Astrocyte (in vitro differentiated cells and primary cell): ENCODE measurements around the gene LILRB2. TPM values are rescaled to one million over a fixed set of nuclear protein-coding genes. Genes with fewer than 3 reads are reported as not detected.
"Not testable (repeated sequence)": the region's sequence is repeated elsewhere in the genome, so short reads cannot be mapped to it uniquely, and the experiment has no call there.

Experiments
- DNase-seq: peaks from one replicate; pipeline ENCODE4 v3.0.0-alpha.2; 2010; ENCODE audit warnings: low read depth
- FAIRE-seq: peaks from 2 replicates; lab custom pipeline; 2011; peaks lifted over from hg19 to GRCh38; lab: Jason Lieb, UNC
- H2AFZ ChIP-seq: 2 replicates; pipeline ENCODE4 v1.6.0; 2012; ENCODE audit warnings: low read depth, low read length, inconsistent platforms
- H3K27ac ChIP-seq: 2 replicates; pipeline ENCODE4 v1.5.1; 2011; ENCODE audit warnings: low read depth, low read length, inconsistent platforms
- H3K27me3 ChIP-seq: 2 replicates; pipeline ENCODE4 v1.6.0; 2011; ENCODE audit warnings: low read length, inconsistent platforms; ENCODE audit not compliant: insufficient read depth
- H3K36me3 ChIP-seq: 2 replicates; pipeline ENCODE4 v1.5.1; 2011; ENCODE audit warnings: low read length, inconsistent platforms; ENCODE audit not compliant: insufficient read depth
- H3K4me1 ChIP-seq: 2 replicates; pipeline ENCODE4 v1.5.1; 2011; ENCODE audit warnings: low read length, inconsistent platforms; ENCODE audit not compliant: insufficient read depth
- H3K4me2 ChIP-seq: 2 replicates; pipeline ENCODE4 v1.6.0; 2012; ENCODE audit warnings: low read length, inconsistent platforms
- H3K4me3 ChIP-seq: 2 replicates; pipeline ENCODE4 v1.5.1; 2011; ENCODE audit warnings: low read depth, mild to moderate bottlenecking, low read length, inconsistent platforms; ENCODE audit not compliant: insufficient read depth
- H3K79me2 ChIP-seq: 2 replicates; pipeline ENCODE4 v1.6.0; 2012; ENCODE audit warnings: mild to moderate bottlenecking, low read length, inconsistent platforms; ENCODE audit not compliant: insufficient read depth
- H3K9ac ChIP-seq: 2 replicates; pipeline ENCODE4 v1.6.0; 2012; ENCODE audit warnings: mild to moderate bottlenecking, low read length, inconsistent platforms
- H3K9me3 ChIP-seq: 2 replicates; pipeline ENCODE4 v1.5.1; 2012; ENCODE audit warnings: low read depth, mild to moderate bottlenecking, low read length, inconsistent platforms; ENCODE audit not compliant: insufficient read depth
- H4K20me1 ChIP-seq: 2 replicates; pipeline ENCODE4 v1.6.0; 2012; ENCODE audit warnings: low read length, inconsistent platforms; ENCODE audit not compliant: insufficient read depth
- H3K27ac Mint-ChIP-seq: one replicate; pipeline ENCODE4 v1.8.0; 2021; ENCODE audit warnings: mild to moderate bottlenecking, mixed read lengths; ENCODE audit not compliant: unreplicated experiment
- H3K27me3 Mint-ChIP-seq: one replicate; pipeline ENCODE4 v1.8.0; 2021; ENCODE audit warnings: low read depth, mixed read lengths; ENCODE audit not compliant: unreplicated experiment
- H3K36me3 Mint-ChIP-seq: one replicate; pipeline ENCODE4 v1.8.0; 2021; ENCODE audit warnings: low read depth, mixed read lengths; ENCODE audit not compliant: unreplicated experiment
- H3K4me1 Mint-ChIP-seq: one replicate; pipeline ENCODE4 v1.8.0; 2021; ENCODE audit warnings: low read depth, mixed read lengths; ENCODE audit not compliant: unreplicated experiment
- H3K4me3 Mint-ChIP-seq: one replicate; pipeline ENCODE4 v1.8.0; 2021; ENCODE audit warnings: mild to moderate bottlenecking, moderate library complexity, mixed read lengths; ENCODE audit not compliant: unreplicated experiment
- H3K9me3 Mint-ChIP-seq: one replicate; pipeline ENCODE4 v1.8.0; 2021; ENCODE audit warnings: mild to moderate bottlenecking, mixed read lengths; ENCODE audit not compliant: unreplicated experiment
- EZH2 ChIP-seq: IDR thresholded peaks from 2 replicates; pipeline ENCODE4 v1.6.1; 2012; ENCODE audit warnings: mild to moderate bottlenecking, low read length, inconsistent platforms; ENCODE audit not compliant: insufficient read depth
- total RNA-seq: library from RNA; stranded (reverse); gene quantifications from 2 replicates; pipeline ENCODE4 v1.2.1, GENCODE V29; 2021
- TF ChIP-seq, protein P1 (sequence below): IDR thresholded peaks from 2 replicates; pipeline ENCODE4 v1.5.1; 2011; ENCODE audit warnings: low read depth, mild to moderate bottlenecking, inconsistent platforms, low read length, moderate library complexity; ENCODE audit not compliant: insufficient read depth

The LILRB2 gene
- total RNA-seq, 1 donor from 2014 or later, result not detected

DNA sequence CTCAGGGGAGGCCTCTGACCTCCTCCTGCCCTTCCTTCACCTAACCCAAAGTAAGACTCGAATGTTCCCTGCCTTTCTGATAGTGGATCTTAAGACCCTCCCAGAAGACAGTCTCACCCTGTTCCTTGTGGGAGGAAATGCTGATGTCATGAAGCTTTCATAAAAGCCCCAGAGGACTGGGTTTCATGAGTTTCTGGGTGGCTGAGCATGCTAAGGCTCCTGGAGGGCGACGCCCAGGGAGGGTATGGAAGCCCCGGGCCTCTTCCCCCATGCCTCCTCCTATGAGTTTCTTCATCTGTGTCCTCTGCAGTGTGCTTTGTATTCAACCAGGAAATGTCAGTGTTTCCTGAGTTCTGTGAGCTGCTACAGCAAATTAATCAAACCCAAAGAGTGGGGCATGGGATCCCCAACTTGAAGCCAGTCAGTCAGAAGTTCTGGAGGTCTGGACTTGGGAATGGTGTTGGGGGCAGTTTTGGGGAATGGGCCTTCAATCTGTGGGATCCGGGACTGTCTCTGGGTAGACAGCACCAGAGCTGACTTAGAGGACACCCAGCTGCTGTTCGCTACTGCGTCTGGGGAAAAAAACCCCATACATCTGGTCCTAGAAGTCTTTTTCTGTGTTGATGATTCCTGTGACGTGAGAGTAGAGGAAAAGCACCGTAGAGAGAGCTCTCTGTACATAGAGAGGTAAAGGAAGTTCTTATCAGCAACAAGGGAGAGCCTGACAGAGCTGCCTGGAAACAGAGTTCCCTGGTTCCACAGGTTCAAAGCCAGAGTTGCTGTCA is 2.0 kb upstream of the LILRB2 start:
- Mint-ChIP-seq H3K4me3 (no peak overlapping the region), H3K4me1 (peaks cover 7% of the 10 kb centered on the region), H3K36me3 (no peaks in the 10 kb centered on the region), H3K9me3 (peaks cover 9% of the 10 kb centered on the region), H3K27ac (no peak overlapping the region), H3K27me3 (peaks cover 54% of the 10 kb centered on the region)
- Histone ChIP-seq H3K4me2 (no peak overlapping the region), H2AFZ (no peak overlapping the region), H3K79me2 (no peaks in the 10 kb centered on the region), H3K36me3 (no peaks in the 10 kb centered on the region), H4K20me1 (no peaks in the 10 kb centered on the region), H3K4me1 (peaks cover 1% of the 10 kb centered on the region), H3K4me3 (no peak overlapping the region), H3K27me3 (no peaks in the 10 kb centered on the region), H3K27ac (no peak overlapping the region), H3K9me3 (no peaks in the 10 kb centered on the region), H3K9ac (no peak overlapping the region)
- TF ChIP-seq EZH2, result no peak
- TF ChIP-seq, protein P1, sequence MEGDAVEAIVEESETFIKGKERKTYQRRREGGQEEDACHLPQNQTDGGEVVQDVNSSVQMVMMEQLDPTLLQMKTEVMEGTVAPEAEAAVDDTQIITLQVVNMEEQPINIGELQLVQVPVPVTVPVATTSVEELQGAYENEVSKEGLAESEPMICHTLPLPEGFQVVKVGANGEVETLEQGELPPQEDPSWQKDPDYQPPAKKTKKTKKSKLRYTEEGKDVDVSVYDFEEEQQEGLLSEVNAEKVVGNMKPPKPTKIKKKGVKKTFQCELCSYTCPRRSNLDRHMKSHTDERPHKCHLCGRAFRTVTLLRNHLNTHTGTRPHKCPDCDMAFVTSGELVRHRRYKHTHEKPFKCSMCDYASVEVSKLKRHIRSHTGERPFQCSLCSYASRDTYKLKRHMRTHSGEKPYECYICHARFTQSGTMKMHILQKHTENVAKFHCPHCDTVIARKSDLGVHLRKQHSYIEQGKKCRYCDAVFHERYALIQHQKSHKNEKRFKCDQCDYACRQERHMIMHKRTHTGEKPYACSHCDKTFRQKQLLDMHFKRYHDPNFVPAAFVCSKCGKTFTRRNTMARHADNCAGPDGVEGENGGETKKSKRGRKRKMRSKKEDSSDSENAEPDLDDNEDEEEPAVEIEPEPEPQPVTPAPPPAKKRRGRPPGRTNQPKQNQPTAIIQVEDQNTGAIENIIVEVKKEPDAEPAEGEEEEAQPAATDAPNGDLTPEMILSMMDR, result no peak
- DNase-seq (no peak), FAIRE-seq (no peak)

DNA sequence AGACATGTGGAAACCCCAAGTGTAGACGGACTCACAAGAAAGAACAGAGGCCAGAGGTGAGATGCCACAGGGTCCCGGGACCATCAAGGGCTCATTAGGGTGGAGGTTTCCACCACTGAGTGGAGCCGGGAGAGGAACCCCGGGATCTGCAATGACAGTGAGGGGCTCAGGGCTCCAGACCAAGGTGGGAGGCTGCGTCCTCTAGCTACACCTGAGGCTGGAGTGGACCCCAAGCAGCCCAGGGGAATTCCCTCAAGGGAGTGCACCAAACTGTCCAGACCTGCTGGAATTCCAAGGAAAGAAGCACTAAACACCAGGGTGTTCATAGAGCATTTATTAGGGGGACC is 792 bp upstream of the LILRB2 start:
- not testable (repeated sequence) for H2AFZ ChIP-seq, H3K4me3 Mint-ChIP-seq, H3K79me2 ChIP-seq, H3K9me3 ChIP-seq, H3K4me2 ChIP-seq, DNase-seq, H3K4me3 ChIP-seq, H3K9ac ChIP-seq, H3K4me1 ChIP-seq, H4K20me1 ChIP-seq, H3K9me3 Mint-ChIP-seq, H3K27me3 ChIP-seq, H3K27ac Mint-ChIP-seq, H3K36me3 ChIP-seq, H3K4me1 Mint-ChIP-seq, FAIRE-seq, H3K27ac ChIP-seq, H3K36me3 Mint-ChIP-seq
- H3K27me3 Mint-ChIP-seq, result peaks cover 57% of the 10 kb centered on the region

DNA sequence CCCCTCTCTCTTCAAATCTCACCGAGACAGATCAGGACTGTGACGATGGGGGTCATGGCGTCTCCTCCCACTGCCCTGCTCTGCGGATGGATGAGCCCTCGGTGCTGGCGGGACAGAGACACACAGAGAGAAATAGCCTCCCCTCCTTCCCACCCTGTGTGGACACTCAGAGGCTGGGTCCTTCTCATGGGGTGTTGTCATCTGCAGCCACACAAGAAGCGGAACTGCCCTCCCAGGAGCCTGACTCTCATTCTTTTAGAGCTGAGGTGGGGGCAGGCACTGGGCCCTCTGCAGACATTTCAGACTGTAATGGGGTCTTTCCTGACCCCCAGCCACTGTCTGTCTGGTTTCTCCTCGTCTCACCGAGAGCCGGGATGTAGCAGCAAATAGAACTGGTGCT is 469 bp downstream of the LILRB2 start:
- not testable (repeated sequence) for H3K4me3 Mint-ChIP-seq, H3K4me1 ChIP-seq, H2AFZ ChIP-seq, DNase-seq, H3K27ac Mint-ChIP-seq, H3K27me3 ChIP-seq, H3K27ac ChIP-seq, H3K9ac ChIP-seq, H3K36me3 Mint-ChIP-seq, H3K9me3 ChIP-seq, H3K4me2 ChIP-seq, H3K36me3 ChIP-seq, H3K4me1 Mint-ChIP-seq, H4K20me1 ChIP-seq, H3K79me2 ChIP-seq, H3K4me3 ChIP-seq, H3K9me3 Mint-ChIP-seq, FAIRE-seq
- peaks cover 63% of the 10 kb centered on the region for H3K27me3 Mint-ChIP-seq

DNA sequence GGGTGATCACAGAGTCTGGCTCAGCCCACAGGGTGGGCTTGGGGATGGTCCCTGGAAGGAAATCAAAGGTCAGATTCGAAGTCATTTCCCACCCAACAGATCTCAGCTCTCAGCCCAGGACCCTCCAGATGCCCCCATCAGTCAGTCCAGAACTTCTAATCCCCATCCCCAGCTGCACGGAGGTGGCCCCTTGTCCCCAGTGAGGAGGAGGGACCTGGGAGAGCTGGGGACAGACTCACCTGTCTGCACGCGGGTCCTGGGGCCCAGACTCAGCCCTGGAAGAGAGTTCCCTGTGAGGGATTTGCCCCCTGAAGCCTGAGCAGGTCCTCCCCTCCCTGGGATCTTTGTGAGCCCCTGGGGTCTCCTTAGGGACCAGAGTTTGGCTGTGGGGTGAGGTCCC is 885 bp downstream of the LILRB2 start:
- H3K9me3 ChIP-seq, DNase-seq, H3K9ac ChIP-seq, H2AFZ ChIP-seq, H4K20me1 ChIP-seq, H3K4me1 Mint-ChIP-seq, FAIRE-seq, H3K79me2 ChIP-seq, H3K4me3 Mint-ChIP-seq, H3K27me3 ChIP-seq, H3K27ac Mint-ChIP-seq, H3K36me3 ChIP-seq, H3K9me3 Mint-ChIP-seq, H3K4me3 ChIP-seq, H3K4me2 ChIP-seq, H3K36me3 Mint-ChIP-seq, H3K27ac ChIP-seq, H3K4me1 ChIP-seq: not testable (repeated sequence)
- peaks cover 64% of the 10 kb centered on the region for H3K27me3 Mint-ChIP-seq
